ENCODE results near the gene ARHGDIG. TPM values are rescaled to one million over a fixed set of nuclear protein-coding genes. Genes with fewer than 3 reads are reported as not detected.
"Not testable (repeated sequence)": the region's sequence is repeated elsewhere in the genome, so short reads cannot be mapped to it uniquely, and the experiment has no call there.

ARHGDIG gene
- total and polyA plus RNA-seq, 4 donors = 0.75 to 3.1 TPM; not detected in 2

DNA sequence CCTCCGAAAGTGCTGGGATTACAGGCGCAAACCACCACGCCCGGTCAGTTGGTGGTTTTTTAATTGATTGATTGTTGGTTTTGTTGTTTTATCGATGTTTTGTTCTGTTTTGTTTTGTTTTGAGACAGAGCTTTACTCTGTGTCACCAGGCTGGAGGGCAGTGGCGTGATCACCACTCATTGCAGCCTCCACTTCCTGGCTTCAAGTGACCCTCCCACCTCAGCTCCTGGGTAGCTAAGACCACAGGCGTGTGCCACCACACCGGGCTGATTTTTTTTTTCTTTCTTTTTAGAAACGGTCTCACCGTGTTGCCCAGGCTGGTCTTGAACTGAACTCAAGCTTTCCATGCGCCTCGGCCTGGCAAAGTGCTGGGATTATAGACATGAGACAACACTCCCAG, 33.4 kb upstream of the ARHGDIG start:
- ATAC-seq (ENCODE audit: low FRiP score) = no peak
- H3K4me3 ChIP-seq (ENCODE audit: low read length in 2 of 2) = no peak overlapping the region
- H3K36me3 ChIP-seq (ENCODE audit: control insufficient read depth in 1 of 2, insufficient read depth in 2 of 2, low read length in 1 of 2) = no peaks in the 10 kb centered on the region
- H3K4me1 ChIP-seq (ENCODE audit: control insufficient read depth in 1 of 2, insufficient read depth in 2 of 2, low read length in 2 of 2) = no peaks in the 10 kb centered on the region
- 92 to 93% methylated on average over 12 of the region's 12 CpGs for WGBS, 2 donors
- H3K27ac ChIP-seq (ENCODE audit: low read depth in 1 of 2, low read length in 2 of 2) = no peak overlapping the region
- H3K27me3 ChIP-seq (ENCODE audit: control insufficient read depth in 1 of 2, insufficient read depth in 2 of 2, low read length in 1 of 2) = no peaks in the 10 kb centered on the region
- no peak for DNase-seq
- H3K9me3 ChIP-seq (ENCODE audit: control insufficient read depth, low read length) = no peaks in the 10 kb centered on the region
- intact Hi-C loops (cut with DNase I) = loop anchor here in 1 of 2 donors (10.0 kb wide), 1 partner anchor 88 kb away; no protein-coding TSS in a partner anchor

DNA sequence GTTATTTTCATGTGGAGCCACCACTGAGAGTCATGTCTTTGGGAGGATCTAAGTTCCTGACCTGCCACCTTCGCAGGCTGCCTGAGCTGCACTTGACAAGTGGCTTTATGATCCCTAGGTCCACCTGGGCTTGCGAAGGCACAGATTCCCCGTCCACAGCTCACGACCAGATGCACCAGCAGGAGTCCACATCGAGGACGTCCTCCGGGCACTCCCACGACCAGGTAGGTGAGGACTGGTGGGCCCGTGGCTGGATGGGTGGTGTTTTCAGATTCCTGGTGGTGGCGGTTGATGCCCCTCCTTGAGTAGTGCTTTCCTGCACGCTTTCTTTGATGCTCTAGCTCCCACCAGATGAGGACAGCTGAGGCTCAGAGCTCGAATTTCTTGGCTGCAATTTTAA, 31.0 kb upstream of the ARHGDIG start:
- Histone ChIP-seq H3K4me1 (ENCODE audit: control insufficient read depth in 1 of 2, insufficient read depth in 2 of 2, low read length in 2 of 2) (no peaks in the 10 kb centered on the region), H3K27ac (ENCODE audit: low read depth in 1 of 2, low read length in 2 of 2) (no peak overlapping the region), H3K36me3 (ENCODE audit: control insufficient read depth in 1 of 2, insufficient read depth in 2 of 2, low read length in 1 of 2) (no peaks in the 10 kb centered on the region), H3K9me3 (ENCODE audit: control insufficient read depth, low read length) (no peaks in the 10 kb centered on the region), H3K4me3 (ENCODE audit: low read length in 2 of 2) (no peak overlapping the region), H3K27me3 (ENCODE audit: control insufficient read depth in 1 of 2, insufficient read depth in 2 of 2, low read length in 1 of 2) (no peaks in the 10 kb centered on the region)
- intact Hi-C loops (cut with DNase I) = loop anchor here in 1 of 2 donors (10.0 kb wide), 1 partner anchor 85 kb away; no protein-coding TSS in a partner anchor
- no peak for ATAC-seq (ENCODE audit: low FRiP score)
- peak in 1 of 2 donors; percentile 37 for DNase-seq
- WGBS, 2 donors = 90 to 91% methylated on average over 12 of the region's 12 CpGs

GRCh38 chr16:252366-253337, 27.7 kb upstream of the ARHGDIG start:
- intact Hi-C loops (cut with DNase I) = no loop called here
- Histone ChIP-seq H3K4me1 (ENCODE audit: control insufficient read depth in 1 of 2, insufficient read depth in 2 of 2, low read length in 2 of 2) (no peaks in the 10 kb centered on the region), H3K9me3 (ENCODE audit: control insufficient read depth, low read length) (no peaks in the 10 kb centered on the region), H3K36me3 (ENCODE audit: control insufficient read depth in 1 of 2, insufficient read depth in 2 of 2, low read length in 1 of 2) (no peaks in the 10 kb centered on the region), H3K27ac (ENCODE audit: low read depth in 1 of 2, low read length in 2 of 2) (no peak overlapping the region), H3K27me3 (ENCODE audit: control insufficient read depth in 1 of 2, insufficient read depth in 2 of 2, low read length in 1 of 2) (no peaks in the 10 kb centered on the region), H3K4me3 (ENCODE audit: low read length in 2 of 2) (no peak overlapping the region)
- no peak for DNase-seq
- no peak for ATAC-seq (ENCODE audit: low FRiP score)
- WGBS, 2 donors = 83 to 86% methylated on average over 30 of the region's 30 CpGs

- no peaks in the 10 kb centered on the region for H3K36me3 ChIP-seq (ENCODE audit: control insufficient read depth in 1 of 2, insufficient read depth in 2 of 2, low read length in 1 of 2)
Measured at GRCh38 chr16:253833-254232, 26.6 kb upstream of the ARHGDIG start.

GRCh38 chr16:254461-254860, 25.9 kb upstream of the ARHGDIG start:
- DNase-seq (no peak), ATAC-seq (ENCODE audit: low FRiP score) (no peak)
- H3K4me3 ChIP-seq (ENCODE audit: low read length in 2 of 2) = no peak overlapping the region
- H3K9me3 ChIP-seq (ENCODE audit: control insufficient read depth, low read length) = no peaks in the 10 kb centered on the region
- H3K27me3 ChIP-seq (ENCODE audit: control insufficient read depth in 1 of 2, insufficient read depth in 2 of 2, low read length in 1 of 2) = no peaks in the 10 kb centered on the region
- 95 to 97% methylated on average over 25 of the region's 25 CpGs for WGBS, 2 donors
- H3K27ac ChIP-seq (ENCODE audit: low read depth in 1 of 2, low read length in 2 of 2) = no peak overlapping the region
- H3K4me1 ChIP-seq (ENCODE audit: control insufficient read depth in 1 of 2, insufficient read depth in 2 of 2, low read length in 2 of 2) = no peaks in the 10 kb centered on the region
- H3K36me3 ChIP-seq (ENCODE audit: control insufficient read depth in 1 of 2, insufficient read depth in 2 of 2, low read length in 1 of 2) = no peaks in the 10 kb centered on the region
- intact Hi-C loops (cut with DNase I) = no loop called here

More at GRCh38 chr16:253833-254232, 26.6 kb upstream of the ARHGDIG start:
- no peaks in the 10 kb centered on the region for H3K27me3 ChIP-seq (ENCODE audit: control insufficient read depth in 1 of 2, insufficient read depth in 2 of 2, low read length in 1 of 2)
- ATAC-seq (ENCODE audit: low FRiP score) = no peak
- WGBS, 2 donors = 91% methylated on average over 6 of the region's 6 CpGs
- no peak for DNase-seq
- no peaks in the 10 kb centered on the region for H3K9me3 ChIP-seq (ENCODE audit: control insufficient read depth, low read length)
- H3K4me1 ChIP-seq (ENCODE audit: control insufficient read depth in 1 of 2, insufficient read depth in 2 of 2, low read length in 2 of 2) = no peaks in the 10 kb centered on the region
- intact Hi-C loops (cut with DNase I) = no loop called here
- no peak overlapping the region for H3K4me3 ChIP-seq (ENCODE audit: low read length in 2 of 2)
- H3K27ac ChIP-seq (ENCODE audit: low read depth in 1 of 2, low read length in 2 of 2) = no peak overlapping the region

- H3K27me3 ChIP-seq (ENCODE audit: control insufficient read depth in 1 of 2, insufficient read depth in 2 of 2, low read length in 1 of 2) = no peaks in the 10 kb centered on the region
- DNase-seq (no peak), ATAC-seq (ENCODE audit: low FRiP score) (no peak)
- H3K4me3 ChIP-seq (ENCODE audit: low read length in 2 of 2) = no peak overlapping the region
- H3K27ac ChIP-seq (ENCODE audit: low read depth in 1 of 2, low read length in 2 of 2) = no peak overlapping the region
- peaks cover 0 to 4% of the 10 kb centered on the region in 2 donors for H3K36me3 ChIP-seq (ENCODE audit: control insufficient read depth in 1 of 2, insufficient read depth in 2 of 2, low read length in 1 of 2)
- no peaks in the 10 kb centered on the region for H3K4me1 ChIP-seq (ENCODE audit: control insufficient read depth in 1 of 2, insufficient read depth in 2 of 2, low read length in 2 of 2)
- WGBS, 2 donors = 96 to 98% methylated on average over 6 of the region's 6 CpGs
- no peaks in the 10 kb centered on the region for H3K9me3 ChIP-seq (ENCODE audit: control insufficient read depth, low read length)
- intact Hi-C loops (cut with DNase I) = no loop called here
Measured at GRCh38 chr16:255183-255582, 25.2 kb upstream of the ARHGDIG start.

- H3K4me3 ChIP-seq (ENCODE audit: low read length in 2 of 2); ATAC-seq (ENCODE audit: low FRiP score); H3K27me3 ChIP-seq (ENCODE audit: control insufficient read depth in 1 of 2, insufficient read depth in 2 of 2, low read length in 1 of 2); H3K9me3 ChIP-seq (ENCODE audit: control insufficient read depth, low read length); DNase-seq; intact Hi-C loops (cut with DNase I); H3K4me1 ChIP-seq (ENCODE audit: control insufficient read depth in 1 of 2, insufficient read depth in 2 of 2, low read length in 2 of 2); H3K27ac ChIP-seq (ENCODE audit: low read depth in 1 of 2, low read length in 2 of 2): not testable (repeated sequence)
- 96% methylated on average over 10 to 11 of the region's 13 CpGs for WGBS, 2 donors
- H3K36me3 ChIP-seq (ENCODE audit: control insufficient read depth in 1 of 2, insufficient read depth in 2 of 2, low read length in 1 of 2) = peaks cover 0 to 11% of the 10 kb centered on the region in 2 donors
Measured at GRCh38 chr16:258091-258490, 22.3 kb upstream of the ARHGDIG start.

DNA sequence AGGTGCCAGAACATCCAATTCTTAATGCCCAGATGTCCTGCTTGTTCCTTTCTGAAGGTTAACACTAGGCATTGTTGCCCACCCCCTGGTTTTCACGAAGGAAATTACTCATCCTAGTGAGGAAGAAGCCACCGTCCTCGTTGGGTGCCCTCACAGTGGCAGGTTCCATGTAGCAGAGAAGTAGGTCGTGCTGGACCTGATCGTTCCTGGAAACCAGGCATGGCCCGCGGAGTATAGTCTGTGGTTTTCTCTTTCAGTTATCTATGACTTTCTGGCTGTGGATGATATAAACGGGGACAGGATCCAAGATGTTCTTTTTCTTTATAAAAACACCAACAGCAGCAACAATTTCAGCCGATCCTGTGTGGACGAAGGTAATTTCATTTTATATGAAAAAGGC, 21.2 kb upstream of the ARHGDIG start:
- H3K36me3 ChIP-seq (ENCODE audit: control insufficient read depth in 1 of 2, insufficient read depth in 2 of 2, low read length in 1 of 2) = peaks cover 0 to 14% of the 10 kb centered on the region in 2 donors
- DNase-seq (no peak), ATAC-seq (ENCODE audit: low FRiP score) (no peak)
- H3K27me3 ChIP-seq (ENCODE audit: control insufficient read depth in 1 of 2, insufficient read depth in 2 of 2, low read length in 1 of 2) = no peaks in the 10 kb centered on the region
- no peaks in the 10 kb centered on the region for H3K9me3 ChIP-seq (ENCODE audit: control insufficient read depth, low read length)
- H3K27ac ChIP-seq (ENCODE audit: low read depth in 1 of 2, low read length in 2 of 2) = no peak overlapping the region
- no peaks in the 10 kb centered on the region for H3K4me1 ChIP-seq (ENCODE audit: control insufficient read depth in 1 of 2, insufficient read depth in 2 of 2, low read length in 2 of 2)
- no peak overlapping the region for H3K4me3 ChIP-seq (ENCODE audit: low read length in 2 of 2)
- intact Hi-C loops (cut with DNase I) = no loop called here
- 89 to 90% methylated on average over 10 of the region's 10 CpGs for WGBS, 2 donors

DNA sequence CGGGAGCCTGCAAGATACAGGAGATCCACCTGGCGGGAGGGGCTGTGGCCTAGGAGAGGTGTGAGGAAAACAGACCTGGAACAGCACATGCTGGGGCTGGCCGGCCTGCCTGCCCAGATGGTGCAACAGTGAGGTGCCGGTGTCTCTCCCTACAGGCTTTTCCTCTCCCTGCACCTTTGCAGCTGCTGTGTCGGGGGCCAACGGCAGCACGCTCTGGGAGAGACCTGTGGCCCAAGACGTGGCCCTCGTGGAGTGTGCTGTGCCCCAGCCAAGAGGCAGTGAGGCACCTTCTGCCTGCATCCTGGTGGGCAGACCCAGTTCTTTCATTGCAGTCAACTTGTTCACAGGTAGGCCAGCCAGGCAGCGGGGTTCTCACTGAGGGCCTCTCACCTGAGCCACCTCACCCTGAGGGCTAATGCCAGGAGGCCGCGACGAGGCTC, 20.6 kb upstream of the ARHGDIG start:
- ATAC-seq (ENCODE audit: low FRiP score) (no peak), DNase-seq (no peak)
- Histone ChIP-seq H3K27ac (ENCODE audit: low read depth in 1 of 2, low read length in 2 of 2) (no peak overlapping the region), H3K9me3 (ENCODE audit: control insufficient read depth, low read length) (no peaks in the 10 kb centered on the region), H3K4me1 (ENCODE audit: control insufficient read depth in 1 of 2, insufficient read depth in 2 of 2, low read length in 2 of 2) (no peaks in the 10 kb centered on the region), H3K27me3 (ENCODE audit: control insufficient read depth in 1 of 2, insufficient read depth in 2 of 2, low read length in 1 of 2) (no peaks in the 10 kb centered on the region), H3K4me3 (ENCODE audit: low read length in 2 of 2) (no peak overlapping the region), H3K36me3 (ENCODE audit: control insufficient read depth in 1 of 2, insufficient read depth in 2 of 2, low read length in 1 of 2) (peaks cover 0 to 14% of the 10 kb centered on the region in 2 donors)
- 92 to 94% methylated on average over 13 of the region's 13 CpGs for WGBS, 2 donors
- intact Hi-C loops (cut with DNase I) = no loop called here
